Upper lobe of right lung (tissue), 1 donor: ENCODE measurements around the gene PLEKHA7. TPM values are rescaled to one million over a fixed set of nuclear protein-coding genes. Genes with fewer than 3 reads are reported as not detected.

Experiments used
- ATAC-seq: fragments of 200-7000 bp; cut with Tn5 transposase; one replicate; pipeline ENCODE4 v1.9.1; 2020; ENCODE audit warnings: mild to moderate bottlenecking, moderate library complexity
- DNase-seq: peaks from one replicate; pipeline ENCODE4 v3.0.0-alpha.2; 2020
- H3K27ac ChIP-seq: fragments of 200-600 bp; one replicate; pipeline ENCODE4 v1.8.0; 2022
- H3K27me3 ChIP-seq: fragments of 200-600 bp; one replicate; pipeline ENCODE4 v1.8.0; 2022; ENCODE audit warnings: mild to moderate bottlenecking
- H3K36me3 ChIP-seq: fragments of 200-600 bp; one replicate; pipeline ENCODE4 v1.8.0; 2022
- H3K4me1 ChIP-seq: fragments of 200-600 bp; one replicate; pipeline ENCODE4 v1.8.0; 2022
- H3K4me3 ChIP-seq: fragments of 200-600 bp; one replicate; pipeline ENCODE4 v1.8.0; 2022; ENCODE audit warnings: mild to moderate bottlenecking
- H3K9me3 ChIP-seq: fragments of 200-600 bp; one replicate; pipeline ENCODE4 v1.8.0; 2022
- CTCF ChIP-seq: fragments of 200-600 bp; IDR thresholded peaks from one replicate; pipeline ENCODE4 v1.8.0; 2022; ENCODE audit warnings: antibody characterized with exemption
- intact Hi-C: fragments of 100-400 bp; cut with DNase I; formaldehyde crosslinking; loops from one replicate; pipeline ENCODE4 v1.11.0; 2022
- total RNA-seq: library from RNA; stranded (reverse); fragmentation: NEBNext Ultra II Directional; extraction: Animal tissue kit (Norgen Biotek cat#: 25700); gene quantifications from one replicate; pipeline ENCODE4 v1.2.1, GENCODE V29; 2021
- donor health status: DM: no; HTN: yes; CAD: no; lungs with severe emphysema.

The PLEKHA7 gene
- total RNA-seq, 1 donor from 2014 or later = 43.6 TPM

- no peak for TF ChIP-seq CTCF
- Histone ChIP-seq H3K9me3 (no peaks in the 10 kb centered on the region), H3K27me3 (no peaks in the 10 kb centered on the region), H3K27ac (no peak overlapping the region), H3K4me1 (no peaks in the 10 kb centered on the region), H3K4me3 (no peak overlapping the region), H3K36me3 (no peaks in the 10 kb centered on the region)
- ATAC-seq (peak; percentile 31), DNase-seq (no peak)
- intact Hi-C loops = no loop called here
Measured at GRCh38 chr11:16897470-16898061, 116.6 kb downstream of the PLEKHA7 start.

- Histone ChIP-seq H3K36me3 (no peaks in the 10 kb centered on the region), H3K4me3 (no peak overlapping the region), H3K4me1 (no peaks in the 10 kb centered on the region), H3K27ac (no peak overlapping the region), H3K9me3 (no peaks in the 10 kb centered on the region), H3K27me3 (no peaks in the 10 kb centered on the region)
- intact Hi-C loops = no loop called here
- ATAC-seq = peak; percentile 45
- no peak for DNase-seq
- no peak for TF ChIP-seq CTCF
Measured at GRCh38 chr11:16896729-16897469, 117.3 kb downstream of the PLEKHA7 start.

- no peak for DNase-seq
- Histone ChIP-seq H3K27me3 (no peaks in the 10 kb centered on the region), H3K4me1 (no peaks in the 10 kb centered on the region), H3K9me3 (no peaks in the 10 kb centered on the region), H3K36me3 (no peaks in the 10 kb centered on the region), H3K27ac (no peak overlapping the region), H3K4me3 (no peak overlapping the region)
- TF ChIP-seq CTCF = no peak
- intact Hi-C loops = no loop called here
- no peak for ATAC-seq
Measured at GRCh38 chr11:16895306-16895705, 118.9 kb downstream of the PLEKHA7 start.

GRCh38 chr11:16893456-16894066 lies 120.7 kb downstream of the PLEKHA7 start:
- Histone ChIP-seq H3K4me3 (no peak overlapping the region), H3K4me1 (no peaks in the 10 kb centered on the region), H3K36me3 (no peaks in the 10 kb centered on the region), H3K27me3 (no peaks in the 10 kb centered on the region), H3K9me3 (no peaks in the 10 kb centered on the region), H3K27ac (no peak overlapping the region)
- ATAC-seq = peak; percentile 56
- no peak for DNase-seq
- intact Hi-C loops = no loop called here
- no peak for TF ChIP-seq CTCF

- TF ChIP-seq CTCF = no peak
- Histone ChIP-seq H3K4me3 (no peak overlapping the region), H3K27me3 (no peaks in the 10 kb centered on the region), H3K9me3 (no peaks in the 10 kb centered on the region), H3K36me3 (no peaks in the 10 kb centered on the region), H3K27ac (no peak overlapping the region), H3K4me1 (no peaks in the 10 kb centered on the region)
- intact Hi-C loops = no loop called here
- no peak for ATAC-seq
- no peak for DNase-seq
Measured at GRCh38 chr11:16891964-16892363, 122.2 kb downstream of the PLEKHA7 start.
